Endothelial cell of umbilical vein (primary cell): Measurements from ENCODE around the gene TRAK1.

Experiments
- CTCF ChIP-seq, 2 donors: IDR thresholded peaks; 1 replicate in 1 of 2; 2 replicates in 1 of 2; pipeline ENCODE4 v1.5.1; 2011; ENCODE audit warnings: low read length in 2 of 2, mild to moderate bottlenecking in 2 of 2, moderate library complexity in 2 of 2, control low read depth in 1 of 2, inconsistent platforms in 1 of 2, low read depth in 1 of 2; ENCODE audit not compliant: insufficient read depth in 1 of 2; ENCODE audit errors: extremely low read depth in 1 of 2
- EZH2 ChIP-seq: IDR thresholded peaks from 2 replicates; pipeline ENCODE4 v1.6.1; 2012; ENCODE audit warnings: borderline replicate concordance, low read depth, mild to moderate bottlenecking, moderate library complexity, low read length, inconsistent platforms; ENCODE audit not compliant: severe bottlenecking
- FOS ChIP-seq: IDR thresholded peaks from 2 replicates; pipeline ENCODE4 v1.6.1; 2011; ENCODE audit warnings: mild to moderate bottlenecking, low read length, moderate library complexity, borderline replicate concordance; ENCODE audit not compliant: insufficient read depth
- GATA2 ChIP-seq: IDR thresholded peaks from 2 replicates; pipeline ENCODE4 v1.7.0; 2011; ENCODE audit warnings: low read depth, mild to moderate bottlenecking, moderate library complexity, mixed read lengths, low read length; ENCODE audit not compliant: insufficient read length, insufficient read depth
- JUN ChIP-seq: IDR thresholded peaks from 2 replicates; pipeline ENCODE4 v1.6.1; 2011; ENCODE audit warnings: borderline replicate concordance, low read depth; ENCODE audit not compliant: insufficient read length, insufficient read depth
- MYC ChIP-seq: IDR thresholded peaks from one replicate; pipeline ENCODE4 v1.6.1; 2011; ENCODE audit warnings: mild to moderate bottlenecking, low read depth, low read length
- POLR2A ChIP-seq: IDR thresholded peaks from 2 replicates; pipeline ENCODE4 v1.6.1; 2012; ENCODE audit warnings: low read depth, mild to moderate bottlenecking, control low read depth, low read length
- POLR2AphosphoS5 ChIP-seq: IDR thresholded peaks from 2 replicates; pipeline ENCODE4 v1.6.1; 2012; ENCODE audit warnings: low read depth, mild to moderate bottlenecking, control low read depth, low read length, moderate library complexity; ENCODE audit not compliant: insufficient read depth
- TF ChIP-seq, protein P1 (sequence below): IDR thresholded peaks from 2 replicates; pipeline ENCODE4 v1.6.1; 2011; ENCODE audit not compliant: insufficient read depth, insufficient read length

DNA sequence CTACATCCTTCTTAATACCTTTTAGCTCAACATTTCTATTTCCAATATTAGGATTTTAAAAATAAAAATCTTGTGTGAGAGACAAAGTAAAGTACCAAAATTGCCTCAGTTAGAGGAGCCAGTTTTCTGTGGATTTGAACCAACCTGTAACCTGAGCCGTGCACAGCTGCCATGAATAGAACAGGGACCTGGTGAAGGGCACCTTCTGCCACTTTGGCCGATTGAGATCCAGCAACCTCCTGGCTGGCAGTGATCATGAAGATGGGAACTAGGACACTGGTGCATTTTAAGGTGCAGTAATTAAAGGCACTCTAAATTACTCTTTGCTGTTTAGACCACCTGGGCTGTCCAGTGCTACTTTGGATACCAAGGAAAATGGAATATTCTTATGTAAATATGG, 34.3 kb upstream of the TRAK1 start:
- TF ChIP-seq CTCF (IDR thresholded peaks at IDR 0.05; ENCODE audit: extremely low read depth in 1 of 2, insufficient read depth in 1 of 2, low read depth in 1 of 2, low read length in 2 of 2), result no peak
- TF ChIP-seq EZH2, result no peak
- no peak for TF ChIP-seq JUN
- TF ChIP-seq POLR2A, result no peak
- TF ChIP-seq POLR2AphosphoS5, result no peak
- no peak for TF ChIP-seq MYC
- TF ChIP-seq, protein P1, sequence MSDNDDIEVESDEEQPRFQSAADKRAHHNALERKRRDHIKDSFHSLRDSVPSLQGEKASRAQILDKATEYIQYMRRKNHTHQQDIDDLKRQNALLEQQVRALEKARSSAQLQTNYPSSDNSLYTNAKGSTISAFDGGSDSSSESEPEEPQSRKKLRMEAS, result no peak
- TF ChIP-seq FOS, result no peak
- no peak for TF ChIP-seq GATA2
